Measurements from ENCODE around the gene DXO.
"Not testable (repeated sequence)": the region's sequence is repeated elsewhere in the genome, so short reads cannot be mapped to it uniquely, and the experiment has no call there.

GRCh38 chr6:32014547-32014946 is 42.6 kb upstream of the DXO start, which contains the start of gene C4B:
- TF ChIP-seq, protein P1, sequence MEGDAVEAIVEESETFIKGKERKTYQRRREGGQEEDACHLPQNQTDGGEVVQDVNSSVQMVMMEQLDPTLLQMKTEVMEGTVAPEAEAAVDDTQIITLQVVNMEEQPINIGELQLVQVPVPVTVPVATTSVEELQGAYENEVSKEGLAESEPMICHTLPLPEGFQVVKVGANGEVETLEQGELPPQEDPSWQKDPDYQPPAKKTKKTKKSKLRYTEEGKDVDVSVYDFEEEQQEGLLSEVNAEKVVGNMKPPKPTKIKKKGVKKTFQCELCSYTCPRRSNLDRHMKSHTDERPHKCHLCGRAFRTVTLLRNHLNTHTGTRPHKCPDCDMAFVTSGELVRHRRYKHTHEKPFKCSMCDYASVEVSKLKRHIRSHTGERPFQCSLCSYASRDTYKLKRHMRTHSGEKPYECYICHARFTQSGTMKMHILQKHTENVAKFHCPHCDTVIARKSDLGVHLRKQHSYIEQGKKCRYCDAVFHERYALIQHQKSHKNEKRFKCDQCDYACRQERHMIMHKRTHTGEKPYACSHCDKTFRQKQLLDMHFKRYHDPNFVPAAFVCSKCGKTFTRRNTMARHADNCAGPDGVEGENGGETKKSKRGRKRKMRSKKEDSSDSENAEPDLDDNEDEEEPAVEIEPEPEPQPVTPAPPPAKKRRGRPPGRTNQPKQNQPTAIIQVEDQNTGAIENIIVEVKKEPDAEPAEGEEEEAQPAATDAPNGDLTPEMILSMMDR (IDR thresholded peaks at IDR 0.05), result not testable (repeated sequence)
- TF ChIP-seq POLR2A (IDR thresholded peaks at IDR 0.05), result not testable (repeated sequence)

Measured in lower leg skin (tissue), 3 donors.